ENCODE data around the gene SRL. TPM values are rescaled to one million over a fixed set of nuclear protein-coding genes. Genes with fewer than 3 reads are reported as not detected.

Gene SRL
- total and polyA plus RNA-seq, 4 experiments from 2014 or later: not detected

- no peak for DNase-seq
- Mint-ChIP-seq H3K9me3 (peaks cover 0 to 4% (median 0%) of the 10 kb centered on the region in 8 donors), H3K27ac (peak overlapping the region in 1 of 7 donors; percentile 98), H3K4me1 (peaks cover 6 to 27% (median 15%) of the 10 kb centered on the region in 4 donors), H3K36me3 (peaks cover 0 to 5% of the 10 kb centered on the region in 2 donors), H3K4me3 (peak overlapping the region in 6 of 8 donors; percentile 55 to 93 (median 76)), H3K27me3 (no peaks in the 10 kb centered on the region)
- Histone ChIP-seq H3K36me3 (ENCODE audit: insufficient read depth, low read length) (peaks cover 4% of the 10 kb centered on the region), H3K4me1 (ENCODE audit: insufficient read depth, low read length) (peaks cover 10% of the 10 kb centered on the region), H3K9me3 (ENCODE audit: control insufficient read depth in 1 of 2, low read length in 2 of 2) (no peaks in the 10 kb centered on the region), H3K27ac (ENCODE audit: low read depth, low read length) (no peak overlapping the region), H3K4me3 (ENCODE audit: low read length in 2 of 2) (no peak overlapping the region), H3K27me3 (ENCODE audit: insufficient read depth, low read length) (no peaks in the 10 kb centered on the region)
- POLR2A ChIA-PET (ENCODE audit: partially characterized antibody): interaction anchor here (0.9 to 3.9 kb wide), 4 partner anchors 11 to 81 kb away, joined by 3 to 17 read pairs (median 5); partner anchors contain the start of gene PAM16
- CTCF ChIA-PET (ENCODE audit: partially characterized antibody): interaction anchor here (8.2 kb wide), 1 partner anchor 14 kb away, joined by 84 read pairs; no protein-coding TSS in a partner anchor
- intact Hi-C loops (cut with micrococcal nuclease): no loop called here
Observed at GRCh38 chr16:4270091-4270490, 28.2 kb upstream of the SRL start.

- Histone ChIP-seq H3K9me3 (ENCODE audit: control insufficient read depth in 1 of 2, low read length in 2 of 2) (no peaks in the 10 kb centered on the region), H3K4me1 (ENCODE audit: insufficient read depth, low read length) (peaks cover 10% of the 10 kb centered on the region), H3K27ac (ENCODE audit: low read depth, low read length) (no peak overlapping the region), H3K36me3 (ENCODE audit: insufficient read depth, low read length) (peaks cover 14% of the 10 kb centered on the region), H3K4me3 (ENCODE audit: low read length in 2 of 2) (no peak overlapping the region), H3K27me3 (ENCODE audit: insufficient read depth, low read length) (no peaks in the 10 kb centered on the region)
- no peak overlapping the region for H3K4me3 Mint-ChIP-seq
- no peaks in the 10 kb centered on the region for H3K27me3 Mint-ChIP-seq
- intact Hi-C loops (cut with micrococcal nuclease): no loop called here
- no peaks in the 10 kb centered on the region for H3K9me3 Mint-ChIP-seq
- peaks cover 8 to 27% (median 10%) of the 10 kb centered on the region in 4 donors for H3K4me1 Mint-ChIP-seq
- H3K36me3 Mint-ChIP-seq: peaks cover 6 to 10% of the 10 kb centered on the region in 2 donors
- DNase-seq: no peak
- ChIA-PET POLR2A (ENCODE audit: partially characterized antibody) (no interaction called here), CTCF (ENCODE audit: partially characterized antibody) (interaction anchor here (8.2 kb wide), 1 partner anchor 10 kb away, joined by 84 read pairs; no protein-coding TSS in a partner anchor)
- H3K27ac Mint-ChIP-seq: no peak overlapping the region
Observed at GRCh38 chr16:4266372-4266771, 24.5 kb upstream of the SRL start.

- H3K36me3 Mint-ChIP-seq: peaks cover 6 to 12% of the 10 kb centered on the region in 2 donors
- peak overlapping the region in 1 of 7 donors; percentile 8 for H3K27ac Mint-ChIP-seq
- ChIA-PET CTCF (ENCODE audit: partially characterized antibody) (interaction anchor here (0.6 to 8.2 kb wide), 2 partner anchors 9 to 60 kb away, joined by 3 to 84 read pairs; no protein-coding TSS in a partner anchor), POLR2A (ENCODE audit: partially characterized antibody) (interaction anchor here (1.9 kb wide), 1 partner anchor 12 kb away, joined by 4 read pairs; no protein-coding TSS in a partner anchor)
- intact Hi-C loops (cut with micrococcal nuclease): no loop called here
- peaks cover 3% of the 10 kb centered on the region for H3K4me1 ChIP-seq (ENCODE audit: insufficient read depth, low read length)
- H3K27ac ChIP-seq (ENCODE audit: low read depth, low read length): no peak overlapping the region
- H3K36me3 ChIP-seq (ENCODE audit: insufficient read depth, low read length): peaks cover 14% of the 10 kb centered on the region
- H3K9me3 ChIP-seq (ENCODE audit: control insufficient read depth in 1 of 2, low read length in 2 of 2): no peaks in the 10 kb centered on the region
- H3K27me3 Mint-ChIP-seq: no peaks in the 10 kb centered on the region
- no peak overlapping the region for H3K4me3 Mint-ChIP-seq
- peaks cover 6 to 20% (median 8%) of the 10 kb centered on the region in 4 donors for H3K4me1 Mint-ChIP-seq
- H3K27me3 ChIP-seq (ENCODE audit: insufficient read depth, low read length): no peaks in the 10 kb centered on the region
- no peaks in the 10 kb centered on the region for H3K9me3 Mint-ChIP-seq
- H3K4me3 ChIP-seq (ENCODE audit: low read length in 2 of 2): no peak overlapping the region
- no peak for DNase-seq
Observed at GRCh38 chr16:4265676-4266075, 23.8 kb upstream of the SRL start.

GRCh38 chr16:4264546-4264945 is 22.7 kb upstream of the SRL start:
- Mint-ChIP-seq H3K27ac (no peak overlapping the region), H3K9me3 (no peaks in the 10 kb centered on the region), H3K4me3 (no peak overlapping the region), H3K36me3 (peaks cover 6 to 14% of the 10 kb centered on the region in 2 donors), H3K27me3 (no peaks in the 10 kb centered on the region), H3K4me1 (peaks cover 5 to 18% (median 6%) of the 10 kb centered on the region in 4 donors)
- peaks cover 14% of the 10 kb centered on the region for H3K36me3 ChIP-seq (ENCODE audit: insufficient read depth, low read length)
- POLR2A ChIA-PET (ENCODE audit: partially characterized antibody): interaction anchor here (1.9 kb wide), 1 partner anchor 11 kb away, joined by 4 read pairs; no protein-coding TSS in a partner anchor
- H3K4me1 ChIP-seq (ENCODE audit: insufficient read depth, low read length): no peaks in the 10 kb centered on the region
- H3K4me3 ChIP-seq (ENCODE audit: low read length in 2 of 2): no peak overlapping the region
- H3K27me3 ChIP-seq (ENCODE audit: insufficient read depth, low read length): no peaks in the 10 kb centered on the region
- no peak for DNase-seq
- intact Hi-C loops (cut with micrococcal nuclease): no loop called here
- no peak overlapping the region for H3K27ac ChIP-seq (ENCODE audit: low read depth, low read length)
- no peaks in the 10 kb centered on the region for H3K9me3 ChIP-seq (ENCODE audit: control insufficient read depth in 1 of 2, low read length in 2 of 2)
- CTCF ChIA-PET (ENCODE audit: partially characterized antibody): interaction anchor here (8.2 kb wide), 1 partner anchor 8 kb away, joined by 84 read pairs; no protein-coding TSS in a partner anchor

DNA sequence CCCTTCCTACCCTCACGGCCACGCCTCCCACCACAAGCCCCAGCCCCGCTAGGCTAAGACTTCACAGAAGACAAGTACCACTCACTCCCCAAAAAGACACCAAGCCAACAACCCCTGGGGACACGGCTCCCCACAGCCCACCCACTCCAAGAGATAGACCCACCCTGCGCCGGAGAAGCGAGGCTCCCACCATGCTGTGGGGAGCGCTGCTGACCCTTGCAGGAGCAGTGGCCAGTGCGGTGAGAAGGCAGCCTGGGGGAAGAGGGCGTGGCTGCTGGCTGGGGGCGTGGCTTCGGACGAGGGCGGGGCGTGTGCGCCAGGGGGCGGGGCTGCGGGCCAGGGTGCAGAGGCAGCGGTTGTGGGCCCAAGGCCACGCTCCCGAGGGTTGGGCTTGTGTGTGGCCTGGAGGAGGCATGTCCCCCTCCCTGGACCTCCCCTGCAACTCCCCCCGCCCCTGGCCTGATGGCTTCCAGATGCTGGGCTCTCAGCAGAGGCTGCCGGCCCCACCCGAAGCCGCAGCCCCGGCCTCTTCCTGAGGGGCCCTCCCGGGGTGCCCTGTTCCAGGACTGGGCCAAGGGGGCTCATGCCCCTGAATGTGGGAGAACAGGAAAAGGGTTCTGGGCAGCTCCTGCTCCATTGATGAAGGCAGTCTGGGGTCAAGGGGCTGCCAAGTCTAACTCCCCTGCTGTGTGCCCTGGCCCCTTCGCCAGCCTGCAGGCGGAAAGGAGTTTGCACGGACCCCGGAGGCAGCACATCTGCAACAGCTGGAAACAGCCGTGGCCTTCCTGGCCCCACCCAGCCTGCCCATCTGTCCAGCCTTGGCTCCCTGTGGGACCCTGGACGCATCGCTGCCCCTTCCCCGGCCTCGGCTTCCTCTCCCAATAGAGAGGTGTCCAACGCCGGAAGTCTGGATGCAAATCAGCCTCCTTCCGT is 21.9 kb upstream of the SRL start:
- no peaks in the 10 kb centered on the region for H3K9me3 ChIP-seq (ENCODE audit: control insufficient read depth in 1 of 2, low read length in 2 of 2)
- Mint-ChIP-seq H3K4me1 (peaks cover 5 to 18% (median 6%) of the 10 kb centered on the region in 4 donors), H3K27me3 (no peaks in the 10 kb centered on the region), H3K9me3 (no peaks in the 10 kb centered on the region), H3K36me3 (peaks cover 6 to 18% of the 10 kb centered on the region in 2 donors), H3K27ac (no peak overlapping the region), H3K4me3 (no peak overlapping the region)
- ChIA-PET CTCF (ENCODE audit: partially characterized antibody) (no interaction called here), POLR2A (ENCODE audit: partially characterized antibody) (interaction anchor here (1.9 to 2.2 kb wide), 2 partner anchors 10 kb away, joined by 4 to 6 read pairs; no protein-coding TSS in a partner anchor)
- no peaks in the 10 kb centered on the region for H3K4me1 ChIP-seq (ENCODE audit: insufficient read depth, low read length)
- H3K36me3 ChIP-seq (ENCODE audit: insufficient read depth, low read length): peaks cover 14% of the 10 kb centered on the region
- DNase-seq: no peak
- H3K4me3 ChIP-seq (ENCODE audit: low read length in 2 of 2): no peak overlapping the region
- no peak overlapping the region for H3K27ac ChIP-seq (ENCODE audit: low read depth, low read length)
- intact Hi-C loops (cut with micrococcal nuclease): no loop called here
- no peaks in the 10 kb centered on the region for H3K27me3 ChIP-seq (ENCODE audit: insufficient read depth, low read length)

DNA sequence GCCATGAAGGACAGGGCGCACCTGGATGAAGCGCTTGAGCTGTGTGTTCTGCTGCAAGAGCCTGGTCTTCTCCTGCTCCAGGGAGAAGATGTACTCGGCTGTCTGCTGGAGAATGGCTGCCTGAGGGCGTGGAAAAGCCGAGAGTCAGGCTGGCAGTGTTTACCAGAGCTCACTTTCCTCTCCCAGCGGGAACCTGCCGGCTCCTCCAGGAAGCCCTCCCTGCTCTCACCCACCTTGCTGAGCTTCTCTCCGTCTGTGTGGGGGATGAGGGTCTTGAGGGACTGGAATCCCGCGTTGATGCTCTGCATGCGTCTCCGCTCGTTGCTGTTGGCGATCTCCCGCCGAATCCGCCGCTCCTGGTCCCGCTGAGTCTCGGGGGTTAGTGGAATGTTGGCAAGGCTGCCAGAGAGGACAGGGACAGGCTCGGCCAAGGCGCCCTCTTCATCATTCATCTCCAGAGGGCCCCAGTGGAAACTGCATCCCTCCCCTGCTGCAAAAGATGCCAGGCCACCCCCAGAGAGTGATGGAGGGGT is 20.5 kb upstream of the SRL start:
- DNase-seq: no peak
- intact Hi-C loops (cut with micrococcal nuclease): no loop called here
- ChIA-PET CTCF (ENCODE audit: partially characterized antibody) (interaction anchor here (0.7 to 1.4 kb wide), 3 partner anchors 8 to 27 kb away, joined by 3 to 6 read pairs (median 4); no protein-coding TSS in a partner anchor), POLR2A (ENCODE audit: partially characterized antibody) (interaction anchor here (1.0 to 2.2 kb wide), 2 partner anchors 9 kb away, joined by 4 to 6 read pairs; no protein-coding TSS in a partner anchor)
- no peaks in the 10 kb centered on the region for H3K27me3 Mint-ChIP-seq
- H3K36me3 ChIP-seq (ENCODE audit: insufficient read depth, low read length): peaks cover 10% of the 10 kb centered on the region
- H3K4me1 Mint-ChIP-seq: peaks cover under 1 to 12% (median 4%) of the 10 kb centered on the region in 4 donors
- H3K4me1 ChIP-seq (ENCODE audit: insufficient read depth, low read length): no peaks in the 10 kb centered on the region
- H3K27me3 ChIP-seq (ENCODE audit: insufficient read depth, low read length): no peaks in the 10 kb centered on the region
- H3K4me3 ChIP-seq (ENCODE audit: low read length in 2 of 2): no peak overlapping the region
- H3K36me3 Mint-ChIP-seq: peaks cover 6 to 21% of the 10 kb centered on the region in 2 donors
- no peak overlapping the region for H3K27ac ChIP-seq (ENCODE audit: low read depth, low read length)
- H3K27ac Mint-ChIP-seq: peak overlapping the region in 1 of 7 donors; percentile 41
- H3K9me3 ChIP-seq (ENCODE audit: control insufficient read depth in 1 of 2, low read length in 2 of 2): no peaks in the 10 kb centered on the region
- H3K4me3 Mint-ChIP-seq: no peak overlapping the region
- H3K9me3 Mint-ChIP-seq: no peaks in the 10 kb centered on the region

Measured in CD4-positive, alpha-beta memory T cell (primary cell).